GM19397 (cell line): Measurements from ENCODE around the gene KPNA3.
"Not testable (repeated sequence)": the region's sequence is repeated elsewhere in the genome, so short reads cannot be mapped to it uniquely, and the experiment has no call there.

Source experiments
- ATAC-seq: cut with Tn5 transposase; IDR thresholded peaks from one replicate; pipeline ENCODE4 v1.9.1; 2021; ENCODE audit warnings: mild to moderate bottlenecking, moderate library complexity; ENCODE audit not compliant: unreplicated experiment

Gene KPNA3

GRCh38 chr13:49756263-49756662, 36.2 kb downstream of the KPNA3 start:
- ATAC-seq, result no peak

DNA sequence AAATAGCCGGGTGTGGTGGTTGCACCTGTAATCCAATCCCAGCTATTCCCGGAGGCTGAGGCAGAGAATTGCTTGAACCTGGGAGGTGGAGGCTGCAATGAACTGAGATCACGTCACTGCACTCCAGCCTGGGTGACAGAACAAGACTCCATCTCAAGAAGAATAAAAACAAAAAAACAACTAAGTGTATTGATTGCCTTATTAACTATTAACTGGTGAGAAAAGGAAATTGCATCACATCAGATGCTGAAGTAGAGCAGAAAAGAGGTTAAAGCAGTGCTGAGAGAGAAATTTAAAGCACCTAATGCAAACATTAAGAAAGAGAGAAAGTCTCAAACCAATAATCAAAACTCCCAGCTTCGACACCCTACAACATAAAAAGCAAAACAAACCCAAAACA, 38.3 kb downstream of the KPNA3 start:
- ATAC-seq, result no peak

- ATAC-seq, result no peak
Measured at GRCh38 chr13:49749848-49750247, 42.6 kb downstream of the KPNA3 start.

- no peak for ATAC-seq
Measured at GRCh38 chr13:49746111-49746510, 46.4 kb downstream of the KPNA3 start.

GRCh38 chr13:49740870-49741269, 51.6 kb downstream of the KPNA3 start:
- ATAC-seq, result no peak

- no peak for ATAC-seq
Measured at GRCh38 chr13:49739498-49740187, 52.8 kb downstream of the KPNA3 start.

DNA sequence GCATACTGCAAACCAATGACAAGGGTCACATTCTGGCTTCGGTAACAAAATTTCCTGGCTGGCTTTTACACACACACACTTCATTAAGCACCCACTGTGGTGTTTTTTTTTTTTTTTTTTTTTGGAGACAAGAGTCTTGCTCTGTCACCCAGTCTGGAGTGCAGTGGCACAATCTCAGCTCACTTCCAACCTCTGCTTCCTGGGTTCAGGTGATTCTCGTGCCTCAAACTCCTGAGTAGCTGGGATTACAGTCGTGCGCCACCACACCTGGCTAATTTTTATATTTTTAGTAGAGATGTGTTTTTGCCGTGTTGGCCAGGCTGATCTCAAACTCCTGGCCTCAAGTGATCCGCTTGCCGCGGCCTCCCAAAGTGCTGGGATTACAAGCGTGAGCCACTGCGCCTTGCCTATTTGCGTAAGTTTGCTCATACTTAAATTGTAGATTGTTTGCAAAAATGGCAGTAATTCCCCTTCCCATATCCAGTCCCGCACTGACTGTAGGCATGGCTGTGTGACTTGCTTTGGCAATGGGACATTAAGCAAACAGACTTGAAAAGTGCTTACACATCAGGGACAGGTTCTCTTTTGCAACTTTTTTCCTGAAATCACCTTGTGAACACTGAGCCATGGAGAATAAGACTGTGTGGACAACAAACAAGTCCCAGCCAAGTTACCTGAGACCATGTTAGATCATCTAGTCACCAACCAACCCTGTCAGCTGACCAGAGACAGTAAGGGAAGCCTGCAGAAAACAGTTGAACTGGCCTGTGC, 59.1 kb downstream of the KPNA3 start:
- ATAC-seq, result no peak

GRCh38 chr13:49731766-49732165, 60.7 kb downstream of the KPNA3 start:
- ATAC-seq, result no peak

DNA sequence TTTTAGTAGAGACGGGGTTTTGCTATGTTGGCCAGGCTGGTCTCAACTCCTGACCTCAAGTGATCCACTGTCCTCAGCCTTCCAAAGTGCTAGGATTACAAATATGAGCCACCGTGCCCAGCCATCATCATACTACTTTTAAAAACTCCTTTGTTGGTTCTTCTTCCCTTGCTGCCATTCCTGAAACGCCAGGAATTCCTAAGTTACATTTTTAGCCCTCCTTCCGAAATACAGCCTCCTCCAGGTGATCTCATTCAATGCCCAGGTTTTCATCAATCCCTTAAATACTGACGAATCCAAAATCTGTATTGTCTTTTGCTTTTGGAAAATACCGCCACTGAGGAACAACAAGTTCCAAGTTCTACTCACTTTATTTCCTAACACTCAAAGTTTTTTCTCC, 75.9 kb downstream of the KPNA3 start:
- ATAC-seq, result no peak

DNA sequence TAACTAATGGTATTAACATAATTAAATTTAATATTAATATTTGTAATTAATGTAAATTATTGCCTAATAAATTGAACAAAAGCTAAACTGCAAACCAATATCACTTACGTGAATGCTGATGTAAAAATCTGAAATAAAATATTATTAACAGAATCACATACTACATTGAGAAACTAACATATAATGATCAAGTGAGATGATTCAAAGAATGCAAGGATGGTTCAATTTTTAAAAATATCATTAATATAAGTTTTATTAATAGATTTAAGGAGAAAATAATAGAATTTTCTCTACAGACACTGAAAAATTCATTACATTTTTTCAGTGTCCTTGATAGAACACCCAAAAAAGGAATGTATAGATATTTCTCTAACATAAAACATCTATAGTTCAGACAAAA, 77.7 kb downstream of the KPNA3 start:
- no peak for ATAC-seq

DNA sequence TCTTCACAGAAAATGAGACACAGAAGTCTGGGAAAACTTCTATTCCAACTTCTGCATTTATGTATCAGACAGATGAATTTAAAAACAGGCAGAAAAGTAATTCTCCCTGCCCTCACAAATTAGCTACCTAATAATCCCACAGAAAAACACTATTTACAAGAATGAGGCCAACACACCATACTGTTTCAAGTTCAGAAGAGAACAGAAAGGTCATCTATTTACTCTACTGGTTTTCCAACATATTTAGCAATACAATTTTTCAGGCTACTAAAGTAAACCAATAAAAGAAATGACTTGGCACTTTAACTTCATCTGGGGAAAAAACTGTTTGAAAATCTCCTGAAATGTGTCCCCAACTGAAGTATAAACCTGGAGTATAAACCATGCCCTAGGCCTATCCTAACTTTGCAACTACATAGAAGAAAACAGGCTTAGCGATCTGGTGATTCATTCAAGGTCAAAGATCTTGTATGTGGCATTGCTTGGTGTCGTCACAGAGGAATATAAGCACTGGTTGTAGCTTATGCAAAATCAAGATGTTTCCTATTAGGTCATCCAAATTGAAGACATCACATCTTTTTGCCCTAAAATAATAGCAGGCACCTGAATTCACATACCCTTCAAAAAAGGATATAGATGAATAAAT, 81.1 kb downstream of the KPNA3 start:
- no peak for ATAC-seq

GRCh38 chr13:49704264-49704663, 88.2 kb downstream of the KPNA3 start:
- ATAC-seq, result not testable (repeated sequence)

DNA sequence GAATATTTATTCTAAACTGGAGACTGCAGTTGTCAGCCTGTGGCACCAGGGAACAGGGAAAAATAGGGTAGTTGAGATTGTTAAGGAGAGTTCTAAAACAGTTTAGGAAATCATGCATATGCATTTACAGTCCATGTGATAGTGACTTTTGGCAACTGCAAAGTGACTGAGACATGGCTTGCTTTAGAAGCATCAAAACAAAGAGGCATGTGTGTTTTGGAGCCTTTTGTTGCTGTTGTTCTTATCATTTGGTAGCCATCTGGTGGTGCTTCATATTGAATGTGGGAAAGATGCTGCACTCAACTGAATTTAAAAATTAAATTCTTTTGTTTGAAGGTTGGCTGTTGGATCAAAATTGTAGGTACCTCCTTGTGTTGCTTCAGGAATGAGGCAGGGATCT, 91.0 kb downstream of the KPNA3 start:
- no peak for ATAC-seq

- ATAC-seq, result no peak
Measured at GRCh38 chr13:49697468-49697867, 95.0 kb downstream of the KPNA3 start.

DNA sequence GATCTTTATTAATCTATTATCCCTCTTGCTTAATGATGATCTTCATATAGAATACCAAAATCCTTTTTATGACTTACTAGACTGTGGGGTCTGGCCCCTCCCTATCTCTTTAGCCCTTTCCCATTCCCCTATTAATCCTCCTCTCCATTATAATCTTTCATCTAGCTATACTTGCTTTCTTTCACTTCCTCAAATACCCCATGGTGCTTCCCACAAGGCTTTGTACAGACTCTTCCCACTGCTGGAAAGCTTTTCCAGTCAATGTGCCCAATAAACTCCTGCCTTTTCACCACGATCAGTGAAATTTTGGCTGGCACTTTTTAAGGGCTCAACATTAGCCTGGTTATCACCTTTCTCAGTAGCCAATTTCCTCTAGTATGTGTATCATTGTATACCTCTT, 98.0 kb downstream of the KPNA3 start:
- no peak for ATAC-seq

DNA sequence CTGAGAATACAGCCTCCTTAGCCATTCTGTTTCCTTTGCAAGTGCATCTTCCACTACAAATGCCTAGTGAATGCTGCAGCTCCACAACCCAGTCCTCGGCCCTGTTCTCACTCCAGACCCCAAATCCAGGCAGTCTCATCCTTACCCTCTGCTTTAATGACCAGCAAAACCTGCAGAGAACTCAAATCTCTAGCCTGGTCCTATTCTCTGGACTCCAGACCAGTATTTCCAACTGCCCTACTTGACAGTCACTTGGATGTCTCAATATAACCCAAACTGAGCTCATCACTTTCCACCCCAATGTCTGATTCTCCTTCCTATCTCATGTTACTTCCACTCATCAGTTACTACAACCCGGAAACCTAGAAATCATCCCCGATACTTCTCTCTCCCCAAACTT, 98.6 kb downstream of the KPNA3 start:
- ATAC-seq, result no peak

DNA sequence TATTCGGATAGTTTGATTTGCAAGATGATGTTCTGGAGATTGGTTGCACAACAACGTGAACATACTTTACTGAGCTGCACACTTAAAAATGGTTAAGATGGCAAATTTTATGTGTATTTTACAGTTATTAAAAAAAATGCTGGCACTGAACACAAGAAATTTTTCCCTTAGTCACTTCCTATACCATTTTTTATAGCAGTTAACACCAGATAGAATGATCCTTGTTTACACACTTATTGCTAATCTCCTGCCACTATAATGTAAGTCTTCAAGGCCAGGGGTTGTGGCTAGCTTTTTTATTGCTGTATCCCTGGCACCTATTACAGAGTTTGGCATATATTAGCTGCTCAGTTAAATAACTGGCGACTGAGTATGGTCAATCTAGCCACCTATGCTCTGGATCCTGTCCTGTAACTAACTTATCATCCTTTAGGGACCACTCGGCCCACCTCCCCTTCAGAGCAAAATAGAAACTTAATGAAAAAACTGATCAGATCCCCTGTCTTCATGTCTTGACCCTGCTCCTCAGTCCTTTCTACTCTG, 99.2 kb downstream of the KPNA3 start:
- ATAC-seq, result no peak

DNA sequence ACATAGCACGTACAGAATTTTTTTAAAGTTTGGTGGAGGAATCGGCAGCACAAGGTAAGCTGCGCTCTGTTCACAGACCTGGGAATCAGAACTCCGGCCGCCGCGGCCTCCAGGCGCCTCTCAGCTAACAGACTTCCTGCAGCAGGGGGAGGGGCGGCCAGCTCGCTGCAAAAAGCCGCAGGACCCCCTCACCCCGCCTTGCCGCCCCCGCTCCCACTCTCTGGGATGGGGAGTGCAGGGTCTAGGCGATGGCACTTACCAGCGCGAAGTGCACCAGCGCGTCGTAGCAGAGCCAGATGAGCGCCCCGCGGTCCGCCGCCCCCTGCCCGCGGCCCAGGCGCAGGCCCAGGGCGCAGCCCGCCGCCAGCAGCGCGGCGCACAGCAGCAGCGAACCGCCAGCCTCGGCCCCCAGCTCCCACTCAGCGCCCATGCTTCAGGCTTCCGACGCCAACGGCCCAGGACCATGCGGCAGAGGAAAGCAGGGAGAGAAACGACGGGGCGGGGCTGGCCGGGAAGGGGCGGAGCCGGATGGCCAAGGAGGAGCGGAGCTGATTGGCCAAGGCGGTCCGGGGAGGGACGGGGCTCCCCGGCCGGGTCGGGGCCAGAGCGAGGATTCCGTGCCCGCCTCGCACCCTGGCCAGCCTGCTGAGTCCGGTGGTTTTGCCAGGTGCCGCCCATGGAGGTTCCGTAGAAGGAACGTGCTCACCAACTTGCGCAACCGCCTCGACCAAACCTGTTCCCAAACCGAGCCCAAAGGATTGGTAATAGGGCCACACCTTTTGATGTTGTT, 101.3 kb downstream of the KPNA3 start, which contains the start of gene EBPL:
TSS of gene EBPL (minus strand) at position 492 of the 790 bp plus-strand sequence. CDS start at position 430, 62 bp downstream.
- peak; percentile 99 for ATAC-seq

DNA sequence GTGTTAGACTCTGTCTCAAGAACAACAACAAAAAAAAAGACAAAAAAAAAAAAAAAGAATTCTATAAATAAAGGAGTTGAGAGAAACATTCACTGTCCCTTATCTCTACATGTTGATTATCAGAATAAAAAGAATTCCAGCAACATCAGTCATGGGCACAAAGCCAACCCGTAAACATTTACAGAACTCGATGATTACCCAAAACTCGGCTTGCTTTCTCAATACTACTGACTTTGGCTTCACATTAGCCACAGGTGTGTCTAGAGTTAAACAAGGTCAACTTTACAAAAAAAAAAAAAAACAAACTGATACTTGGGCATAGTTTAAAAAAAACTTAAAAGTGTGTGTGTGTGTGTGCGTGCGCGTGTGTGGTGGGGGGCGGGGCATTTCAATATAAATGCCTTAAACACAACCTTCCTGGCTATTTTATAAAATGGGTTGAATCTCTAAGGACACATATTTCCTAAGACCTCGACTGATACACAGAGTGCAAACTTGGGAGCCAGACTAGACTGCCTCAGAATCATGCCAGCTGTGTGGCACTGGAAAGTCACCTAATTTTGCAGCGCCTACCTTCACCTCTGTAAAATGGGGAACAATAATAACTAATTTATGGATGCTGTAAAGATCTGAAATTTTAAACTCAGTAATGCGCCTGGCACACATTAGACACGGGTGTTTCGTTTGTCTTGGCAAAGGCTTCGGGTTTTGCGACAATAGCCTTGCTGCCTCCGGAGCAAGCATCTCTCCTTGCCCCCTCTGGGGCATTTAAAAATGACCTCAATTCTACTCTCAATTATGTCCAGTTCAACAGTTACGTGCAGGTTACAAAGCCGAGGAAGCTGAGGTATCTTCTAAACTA, 102.1 kb downstream of the KPNA3 start:
- peak; percentile 10 for ATAC-seq

- no peak for ATAC-seq
Measured at GRCh38 chr13:49683489-49683888, 109.0 kb downstream of the KPNA3 start.
